H7 (cell line): Measurements from ENCODE around the gene AHNAK2. TPM values are rescaled to one million over a fixed set of nuclear protein-coding genes. Genes with fewer than 3 reads are reported as not detected.
"Not testable (repeated sequence)": the region's sequence is repeated elsewhere in the genome, so short reads cannot be mapped to it uniquely, and the experiment has no call there.

Source experiments
- DNase-seq: peaks from one replicate; pipeline ENCODE4 v3.0.0; 2012
- H3K27me3 ChIP-seq: 2 replicates; pipeline ENCODE4 v1.6.0; 2011; ENCODE audit warnings: mild to moderate bottlenecking, low read length; ENCODE audit not compliant: control insufficient read depth, insufficient read depth
- H3K36me3 ChIP-seq: replicated peaks from 2 replicates; pipeline ENCODE4 v1.5.1; 2011; ENCODE audit warnings: low read length; ENCODE audit not compliant: control insufficient read depth, insufficient read depth
- H3K4me3 ChIP-seq: 2 replicates; pipeline ENCODE4 v1.5.1; 2011; ENCODE audit warnings: low read depth, mild to moderate bottlenecking, control low read depth, low read length, moderate library complexity; ENCODE audit not compliant: insufficient read depth
- total RNA-seq: library from RNA; depleted of rRNA; stranded (reverse); fragments of >200 nt; shearing (Covaris generic); gene quantifications from 2 replicates; pipeline ENCODE4 v1.2.3, GENCODE V29; 2014; rRNA removed

The AHNAK2 gene
- 2.0 and 2.3 TPM in 2 replicates for total RNA-seq

GRCh38 chr14:104977681-104978653 is at the start of gene AHNAK2:
Gene AHNAK2 (minus strand): TSS chr14:104978374. CDS start chr14:104978237, 137 bp downstream.
- peak within 1 kb of the TSS; percentile 51 for H3K4me3 ChIP-seq
- no peaks in the 10 kb centered on the region for H3K36me3 ChIP-seq
- H3K27me3 ChIP-seq: peaks cover 35% of the 10 kb centered on the region
- peak; percentile 98 for DNase-seq

- not testable (repeated sequence) for H3K4me3 ChIP-seq, H3K36me3 ChIP-seq, H3K27me3 ChIP-seq, DNase-seq
Observed at GRCh38 chr14:105027718-105028117, 49.5 kb upstream of the AHNAK2 start.

GRCh38 chr14:105026802-105027563 is 48.8 kb upstream of the AHNAK2 start:
- H3K4me3 ChIP-seq: no peak overlapping the region
- no peaks in the 10 kb centered on the region for H3K27me3 ChIP-seq
- H3K36me3 ChIP-seq: no peaks in the 10 kb centered on the region
- DNase-seq: no peak

- Histone ChIP-seq H3K36me3 (no peaks in the 10 kb centered on the region), H3K4me3 (no peak overlapping the region), H3K27me3 (no peaks in the 10 kb centered on the region)
- no peak for DNase-seq
Observed at GRCh38 chr14:105026033-105026785, 48.0 kb upstream of the AHNAK2 start.

GRCh38 chr14:105025429-105025828 is 47.3 kb upstream of the AHNAK2 start:
- Histone ChIP-seq H3K27me3 (no peaks in the 10 kb centered on the region), H3K36me3 (no peaks in the 10 kb centered on the region), H3K4me3 (no peak overlapping the region)
- no peak for DNase-seq

- no peak overlapping the region for H3K4me3 ChIP-seq
- no peaks in the 10 kb centered on the region for H3K27me3 ChIP-seq
- peaks cover 3% of the 10 kb centered on the region for H3K36me3 ChIP-seq
- DNase-seq: peak; percentile 23
Observed at GRCh38 chr14:105023791-105024480, 45.8 kb upstream of the AHNAK2 start.

GRCh38 chr14:105023144-105023543 is 45.0 kb upstream of the AHNAK2 start:
- no peaks in the 10 kb centered on the region for H3K27me3 ChIP-seq
- DNase-seq: no peak
- H3K36me3 ChIP-seq: peaks cover 3% of the 10 kb centered on the region
- H3K4me3 ChIP-seq: no peak overlapping the region

GRCh38 chr14:105022276-105022670 is 44.1 kb upstream of the AHNAK2 start:
- peak overlapping the region; percentile 74; the same call in 1 of the 2 replicates for H3K4me3 ChIP-seq
- peaks cover 3% of the 10 kb centered on the region for H3K36me3 ChIP-seq
- no peak for DNase-seq
- no peaks in the 10 kb centered on the region for H3K27me3 ChIP-seq

GRCh38 chr14:105021656-105022275 is 43.6 kb upstream of the AHNAK2 start:
- Histone ChIP-seq H3K36me3 (peaks cover 3% of the 10 kb centered on the region), H3K4me3 (peak overlapping the region; percentile 74), H3K27me3 (no peaks in the 10 kb centered on the region)
- DNase-seq: peak; percentile 85

- peak; percentile 100 for DNase-seq
- peaks cover 3% of the 10 kb centered on the region for H3K36me3 ChIP-seq
- H3K27me3 ChIP-seq: no peaks in the 10 kb centered on the region
- H3K4me3 ChIP-seq: peak within 1 kb of the TSS; percentile 87
Observed at GRCh38 chr14:105020815-105021655, 42.9 kb upstream of the AHNAK2 start, which contains the start of gene CDCA4. Gene CDCA4 (minus strand): TSS chr14:105021083. CDS start chr14:105011929, 9,154 bp downstream.

GRCh38 chr14:105019861-105020814 is 42.0 kb upstream of the AHNAK2 start:
- Histone ChIP-seq H3K27me3 (no peaks in the 10 kb centered on the region), H3K4me3 (peak overlapping the region; percentile 87), H3K36me3 (peaks cover 3% of the 10 kb centered on the region)
- peak; percentile 78 for DNase-seq

- Histone ChIP-seq H3K27me3 (no peaks in the 10 kb centered on the region), H3K36me3 (peaks cover 4% of the 10 kb centered on the region), H3K4me3 (no peak overlapping the region)
- no peak for DNase-seq
Observed at GRCh38 chr14:105018414-105018813, 40.2 kb upstream of the AHNAK2 start.
